Common myeloid progenitor, CD34-positive (primary cell): ENCODE results near the gene KIF17.
A peak's percentile ranks its signal among the peaks of the same experiment; 100 is the strongest.

Source experiments
- CTCF ChIA-PET: fragments of 350-600 bp; sonication (Branson Sonifier 250); formaldehyde crosslinking; loops from one replicate; lab custom pipeline; 2021; ENCODE audit warnings: antibody characterized with exemption; lab: Charles Lee
- POLR2A ChIA-PET: fragments of 350-600 bp; sonication (Branson Sonifier 250); formaldehyde crosslinking; loops from one replicate; lab custom pipeline; 2021; ENCODE audit warnings: antibody characterized with exemption; lab: Charles Lee
- DNase-seq, 3 donors: peaks; one replicate each; pipeline versions ENCODE4 v3.0.0 to v3.0.0-alpha.2; 2013
- H3K27ac ChIP-seq, 2 experiments: 1 replicate in 1 of 2; 2 replicates in 1 of 2; pipeline ENCODE4 v1.7.0; 2013; ENCODE audit warnings: inconsistent platforms in 2 of 2, low read length in 2 of 2, mild to moderate bottlenecking in 2 of 2, low read depth in 1 of 2, moderate library complexity in 1 of 2; ENCODE audit not compliant: severe bottlenecking in 2 of 2, insufficient read depth in 1 of 2, poor library complexity in 1 of 2
- H3K27me3 ChIP-seq, 5 experiments: replicated peaks in 2 of 5; 1 replicate in 3 of 5; 2 replicates in 2 of 5; pipeline versions ENCODE4 v1.6.1 to v1.7.0; 2013; ENCODE audit warnings: low read length in 4 of 5, mild to moderate bottlenecking in 2 of 5, moderate library complexity in 2 of 5, inconsistent platforms in 1 of 5; ENCODE audit not compliant: insufficient read depth in 5 of 5, control insufficient read depth in 4 of 5
- H3K36me3 ChIP-seq, 4 experiments: 1 replicate in 2 of 4; 2 replicates in 2 of 4; pipeline versions ENCODE4 v1.6.1 to v1.7.0; 2013; ENCODE audit warnings: low read length in 3 of 4, control low read depth in 1 of 4, mild to moderate bottlenecking in 1 of 4; ENCODE audit not compliant: control insufficient read depth in 4 of 4, insufficient read depth in 4 of 4
- H3K4me1 ChIP-seq, 4 experiments: 1 replicate in 3 of 4; 2 replicates in 1 of 4; pipeline versions ENCODE4 v1.6.1 to v1.7.1; 2013; ENCODE audit warnings: low read length in 3 of 4, mild to moderate bottlenecking in 3 of 4, control low read depth in 1 of 4, inconsistent platforms in 1 of 4, moderate library complexity in 1 of 4; ENCODE audit not compliant: control insufficient read depth in 4 of 4, insufficient read depth in 4 of 4; ENCODE audit errors: control extremely low read depth in 1 of 4
- H3K4me3 ChIP-seq, 7 experiments: 1 replicate in 4 of 7; 2 replicates in 3 of 7; pipeline versions ENCODE4 v1.5.1 to v1.7.0; 2013; ENCODE audit warnings: mild to moderate bottlenecking in 7 of 7, low read length in 6 of 7, moderate library complexity in 6 of 7, inconsistent platforms in 2 of 7, low read depth in 2 of 7, control low read depth in 1 of 7; ENCODE audit not compliant: insufficient read depth in 4 of 7, control insufficient read depth in 1 of 7; ENCODE audit errors: extremely low read depth in 1 of 7
- H3K9me3 ChIP-seq, 5 experiments: 1 replicate in 4 of 5; 2 replicates in 1 of 5; pipeline versions ENCODE4 v1.6.1 to v1.7.1; 2013; ENCODE audit warnings: low read length in 4 of 5, mild to moderate bottlenecking in 2 of 5, inconsistent platforms in 1 of 5, low read depth in 1 of 5, moderate library complexity in 1 of 5; ENCODE audit not compliant: control insufficient read depth in 4 of 5, insufficient read depth in 2 of 5; ENCODE audit errors: control extremely low read depth in 1 of 5
- WGBS: methylation state at CpG from one replicate; pipeline ENCODE4 v1.1.5; 2013; ENCODE audit not compliant: insufficient coverage; 5-methylcytosine and 5-hydroxymethylcytosine counted together

KIF17 gene

DNA sequence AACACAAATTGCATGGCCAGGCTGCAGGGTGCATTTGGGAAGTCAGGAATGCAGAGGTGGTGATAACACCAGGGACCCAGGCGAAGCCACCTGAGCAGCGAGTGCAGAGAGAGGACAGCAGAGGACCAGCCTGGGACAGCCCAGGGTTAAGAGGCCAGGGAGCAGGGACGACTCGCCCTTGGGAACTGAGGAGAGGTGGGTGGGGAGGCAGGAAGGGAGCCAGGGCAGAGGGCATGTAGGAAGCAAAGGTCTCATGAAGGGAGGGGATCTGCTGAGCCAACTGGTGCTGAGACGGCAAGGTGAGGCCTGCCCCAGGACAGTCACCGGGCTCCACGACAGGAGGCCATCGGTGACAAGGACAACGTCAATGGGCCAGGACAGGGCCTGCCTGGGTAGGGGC lies 16.4 kb downstream of the KIF17 start:
- H3K27ac ChIP-seq, result no peak overlapping the region
- CTCF ChIA-PET, result interaction anchor here (1.0 to 1.4 kb wide), 3 partner anchors 23 to 494 kb away, joined by 3 to 6 read pairs (median 3); no protein-coding TSS in a partner anchor
- no peaks in the 10 kb centered on the region for H3K36me3 ChIP-seq
- no peak overlapping the region for H3K4me3 ChIP-seq
- WGBS, result 90% methylated on average over 9 of the region's 9 CpGs
- H3K4me1 ChIP-seq, result peaks cover 0 to 6% (median 3%) of the 10 kb centered on the region in 4 experiments
- no peaks in the 10 kb centered on the region for H3K27me3 ChIP-seq
- H3K9me3 ChIP-seq, result no peaks in the 10 kb centered on the region
- no peak for DNase-seq
- POLR2A ChIA-PET, result no interaction called here

GRCh38 chr1:20700636-20701215 lies 17.1 kb downstream of the KIF17 start:
- H3K36me3 ChIP-seq, result no peaks in the 10 kb centered on the region
- 94% methylated on average over 16 of the region's 17 CpGs for WGBS
- H3K27me3 ChIP-seq, result no peaks in the 10 kb centered on the region
- no peak overlapping the region for H3K27ac ChIP-seq
- H3K9me3 ChIP-seq, result no peaks in the 10 kb centered on the region
- POLR2A ChIA-PET, result no interaction called here
- CTCF ChIA-PET, result interaction anchor here (2.6 kb wide), 1 partner anchor 23 kb away, joined by 7 read pairs; no protein-coding TSS in a partner anchor
- no peak for DNase-seq
- no peak overlapping the region for H3K4me3 ChIP-seq
- H3K4me1 ChIP-seq, result peaks cover 0 to 14% (median 7%) of the 10 kb centered on the region in 4 experiments

DNA sequence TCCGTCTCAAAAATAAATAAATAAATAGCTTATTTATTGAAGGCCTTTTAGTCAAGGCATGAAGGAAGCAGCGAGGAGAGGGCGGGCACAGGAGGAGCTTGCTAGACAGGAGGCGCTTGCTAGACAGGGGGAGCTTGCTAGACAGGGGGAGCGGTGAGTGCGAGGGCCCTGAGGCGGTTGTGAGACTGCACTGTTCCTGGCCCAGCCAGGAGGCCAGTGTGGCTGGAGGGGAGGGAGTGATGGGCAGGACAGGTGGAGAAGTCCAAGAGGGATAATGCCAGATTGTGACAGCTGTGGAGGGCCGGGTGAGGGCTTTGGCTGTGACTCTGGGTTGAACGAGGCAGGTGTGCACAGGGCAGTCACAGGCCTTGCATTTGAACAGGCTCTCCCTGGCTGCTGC lies 18.2 kb downstream of the KIF17 start:
- H3K4me1 ChIP-seq, result peaks cover 0 to 14% (median 7%) of the 10 kb centered on the region in 4 experiments
- H3K36me3 ChIP-seq, result no peaks in the 10 kb centered on the region
- DNase-seq, result no peak
- WGBS, result 96% methylated on average over 8 of the region's 9 CpGs
- no peak overlapping the region for H3K4me3 ChIP-seq
- H3K27ac ChIP-seq, result no peak overlapping the region
- CTCF ChIA-PET, result interaction anchor here (0.6 to 3.7 kb wide), 4 partner anchors 19 to 133 kb away, joined by 3 to 14 read pairs (median 5); partner anchors contain the start of gene KIF17
- POLR2A ChIA-PET, result interaction anchor here (0.5 kb wide), 1 partner anchor 86 kb away, joined by 3 read pairs; no protein-coding TSS in a partner anchor
- H3K27me3 ChIP-seq, result no peaks in the 10 kb centered on the region
- H3K9me3 ChIP-seq, result no peaks in the 10 kb centered on the region

- POLR2A ChIA-PET, result interaction anchor here (0.6 kb wide), 1 partner anchor 183 kb away, joined by 5 read pairs; no protein-coding TSS in a partner anchor
- Histone ChIP-seq H3K27me3 (no peaks in the 10 kb centered on the region), H3K9me3 (no peaks in the 10 kb centered on the region), H3K27ac (no peak overlapping the region), H3K36me3 (no peaks in the 10 kb centered on the region), H3K4me1 (peaks cover 0 to 14% (median 7%) of the 10 kb centered on the region in 4 experiments), H3K4me3 (no peak overlapping the region)
- no peak for DNase-seq
- 92% methylated on average over 14 of the region's 18 CpGs for WGBS
- CTCF ChIA-PET, result interaction anchor here (1.1 to 3.8 kb wide), 7 partner anchors 10 to 39 kb away, joined by 3 to 18 read pairs (median 5); partner anchors contain the start of gene KIF17
Measured at GRCh38 chr1:20698195-20698910, 19.5 kb downstream of the KIF17 start.

GRCh38 chr1:20697563-20697962 lies 20.2 kb downstream of the KIF17 start:
- no peaks in the 10 kb centered on the region for H3K36me3 ChIP-seq
- DNase-seq, result no peak
- WGBS, result 90% methylated on average over 11 of the region's 12 CpGs
- no peak overlapping the region for H3K27ac ChIP-seq
- POLR2A ChIA-PET, result interaction anchor here (0.6 kb wide), 1 partner anchor 182 kb away, joined by 5 read pairs; no protein-coding TSS in a partner anchor
- no peaks in the 10 kb centered on the region for H3K27me3 ChIP-seq
- H3K4me3 ChIP-seq, result no peak overlapping the region
- CTCF ChIA-PET, result interaction anchor here (1.1 to 3.8 kb wide), 9 partner anchors 11 to 40 kb away, joined by 3 to 18 read pairs (median 5); partner anchors contain the start of gene KIF17
- peaks cover 0 to 14% (median 7%) of the 10 kb centered on the region in 4 experiments for H3K4me1 ChIP-seq
- H3K9me3 ChIP-seq, result no peaks in the 10 kb centered on the region

- ChIA-PET POLR2A (no interaction called here), CTCF (interaction anchor here (0.9 to 3.8 kb wide), 13 partner anchors 10 to 498 kb away, joined by 3 to 18 read pairs (median 5); partner anchors contain the start of gene KIF17)
- Histone ChIP-seq H3K27me3 (no peaks in the 10 kb centered on the region), H3K36me3 (no peaks in the 10 kb centered on the region), H3K9me3 (no peaks in the 10 kb centered on the region), H3K27ac (peak overlapping the region in 1 of 2 experiments; percentile 58), H3K4me3 (peak overlapping the region; percentile 38 to 85 (median 76)), H3K4me1 (peaks cover 0 to 14% (median 7%) of the 10 kb centered on the region in 4 experiments)
- peak; percentile 74 to 81 (median 78) for DNase-seq
- WGBS, result 5% methylated on average over 44 of the region's 46 CpGs
Measured at GRCh38 chr1:20696397-20697333, 21.1 kb downstream of the KIF17 start.
